Loucy (cell line): Measurements from ENCODE around the gene PADI3.

Experiments
- CTCF ChIP-seq: fragments of 200-600 bp; sonication (generic); conservative IDR thresholded peaks from 2 replicates; pipeline ENCODE4 v1.5.1; 2014; ENCODE audit warnings: mild to moderate bottlenecking, antibody characterized with exemption, low read length
- EZH2phosphoT487 ChIP-seq: fragments of 200-600 bp; IDR thresholded peaks from 2 replicates; pipeline ENCODE4 v1.6.1; 2018; ENCODE audit warnings: antibody characterized with exemption, mild to moderate bottlenecking, moderate library complexity, borderline replicate concordance

- no peak for TF ChIP-seq CTCF
- no peak for TF ChIP-seq EZH2phosphoT487
Observed at GRCh38 chr1:17207540-17207939, 41.4 kb upstream of the PADI3 start.
